GM19240 (cell line): Measurements from ENCODE around the gene SLC6A2.
"Not testable (repeated sequence)": the region's sequence is repeated elsewhere in the genome, so short reads cannot be mapped to it uniquely, and the experiment has no call there.

Experiments
- DNase-seq: peaks from one replicate; pipeline ENCODE4 v3.0.0; 2011; ENCODE audit warnings: low spot score; ENCODE audit not compliant: insufficient read length

SLC6A2 gene

GRCh38 chr16:55710466-55710865 lies 54.7 kb downstream of the SLC6A2 start:
- no peak for DNase-seq

GRCh38 chr16:55711959-55712876 lies 56.4 kb downstream of the SLC6A2 start:
- peak; percentile 51 for DNase-seq

GRCh38 chr16:55713103-55713502 lies 57.3 kb downstream of the SLC6A2 start:
- no peak for DNase-seq

- DNase-seq, result no peak
Measured at GRCh38 chr16:55717326-55717725, 61.5 kb downstream of the SLC6A2 start.

GRCh38 chr16:55725055-55725777 lies 69.4 kb downstream of the SLC6A2 start:
- DNase-seq, result no peak

GRCh38 chr16:55728797-55729196 lies 73.0 kb downstream of the SLC6A2 start:
- DNase-seq, result no peak

DNA sequence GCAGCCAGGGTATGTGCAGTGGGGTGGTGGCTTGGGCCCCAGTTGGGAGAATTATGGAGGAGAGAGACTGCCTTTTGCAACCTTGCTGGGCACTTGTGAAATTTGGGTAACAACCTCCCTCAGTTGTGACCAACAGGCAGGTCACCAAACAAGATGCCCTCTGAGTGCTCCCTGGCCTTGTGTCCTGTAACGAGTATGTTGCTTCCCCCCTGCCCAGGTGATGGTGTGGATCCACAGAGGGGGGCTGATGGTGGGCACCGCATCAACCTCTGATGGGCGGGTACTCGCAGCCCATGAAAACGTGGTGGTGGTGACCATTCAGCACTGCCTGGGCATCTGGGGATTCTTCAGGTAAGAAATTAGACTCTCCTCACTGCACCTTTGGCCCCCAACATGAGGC lies 74.3 kb downstream of the SLC6A2 start:
- no peak for DNase-seq

DNA sequence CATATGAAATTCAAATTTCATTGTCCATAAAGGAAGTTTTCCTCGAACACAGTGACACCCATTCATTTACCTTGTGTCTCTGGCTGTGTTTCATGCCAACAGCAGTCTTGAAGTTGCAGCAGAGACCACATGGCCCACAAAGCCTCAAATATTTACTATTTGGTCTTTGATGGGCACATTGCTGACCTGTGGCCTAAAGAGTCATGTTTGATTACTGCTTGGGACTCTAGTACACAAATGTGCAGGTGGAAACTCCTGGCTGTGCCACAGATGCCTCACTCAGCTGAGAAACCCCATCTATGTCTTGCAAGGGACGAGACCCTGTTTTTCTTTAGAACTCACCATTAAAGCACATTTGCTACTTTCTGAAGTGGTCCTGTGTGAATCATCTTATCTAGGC lies 76.7 kb downstream of the SLC6A2 start:
- no peak for DNase-seq

DNA sequence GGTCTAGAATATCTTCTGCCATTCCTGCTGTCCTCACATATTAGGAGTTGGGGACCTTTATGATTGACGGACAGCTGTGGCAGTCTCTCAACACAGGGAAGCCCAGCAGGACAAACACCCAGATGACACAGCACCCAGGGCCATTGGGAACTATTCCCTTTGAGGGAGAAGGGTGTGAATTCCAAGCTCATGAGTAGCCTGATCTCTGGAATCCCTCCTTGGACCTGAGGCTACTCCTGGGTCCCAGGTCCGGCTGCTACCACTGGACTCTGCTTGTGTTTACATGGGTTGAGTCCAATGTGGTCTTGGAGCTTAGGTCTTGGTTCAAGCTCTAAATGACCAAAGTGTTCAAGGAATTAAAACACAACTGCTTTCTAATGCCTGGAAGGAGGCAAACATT lies 78.9 kb downstream of the SLC6A2 start:
- no peak for DNase-seq

GRCh38 chr16:55735120-55735781 lies 79.5 kb downstream of the SLC6A2 start:
- DNase-seq, result no peak

DNA sequence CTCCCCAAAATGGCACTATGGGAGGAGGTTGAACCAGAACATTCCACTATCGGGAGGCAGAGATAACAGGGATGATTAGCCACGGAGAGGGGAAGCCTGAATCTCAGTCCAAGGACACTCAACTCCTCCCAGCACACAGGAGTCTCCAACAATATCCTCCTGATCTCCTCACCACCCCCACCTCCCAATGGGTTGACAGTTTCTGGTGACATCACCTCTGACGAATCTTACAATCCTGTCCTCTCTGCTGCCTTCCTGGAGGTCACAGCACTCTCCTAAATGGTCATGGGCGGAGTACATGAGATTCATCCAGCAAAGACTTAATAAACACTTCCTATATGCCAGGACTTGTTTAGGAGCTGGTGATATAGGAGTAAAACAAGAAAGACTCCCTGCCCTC lies 80.9 kb downstream of the SLC6A2 start:
- no peak for DNase-seq

GRCh38 chr16:55737318-55737717 lies 81.5 kb downstream of the SLC6A2 start:
- DNase-seq, result no peak

DNA sequence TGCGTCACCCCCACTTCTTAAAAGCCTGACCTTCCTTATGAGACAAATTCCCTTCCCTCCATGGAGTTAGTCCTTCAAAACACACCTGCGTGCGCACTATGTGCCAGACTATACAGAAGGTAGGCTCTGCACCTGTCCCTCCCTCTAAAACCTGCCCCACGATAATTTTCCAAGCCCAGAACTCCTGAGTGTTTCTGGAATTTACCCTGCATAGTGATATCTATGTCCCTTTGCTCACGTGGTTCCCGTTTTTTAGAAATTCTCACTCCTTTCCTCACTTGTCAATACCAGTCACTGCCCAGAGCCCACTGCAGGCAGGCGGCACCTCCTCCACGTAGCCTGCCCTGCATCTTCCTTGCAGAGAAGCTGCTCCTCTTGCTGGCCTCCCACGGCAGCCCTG lies 82.2 kb downstream of the SLC6A2 start:
- DNase-seq, result no peak

DNA sequence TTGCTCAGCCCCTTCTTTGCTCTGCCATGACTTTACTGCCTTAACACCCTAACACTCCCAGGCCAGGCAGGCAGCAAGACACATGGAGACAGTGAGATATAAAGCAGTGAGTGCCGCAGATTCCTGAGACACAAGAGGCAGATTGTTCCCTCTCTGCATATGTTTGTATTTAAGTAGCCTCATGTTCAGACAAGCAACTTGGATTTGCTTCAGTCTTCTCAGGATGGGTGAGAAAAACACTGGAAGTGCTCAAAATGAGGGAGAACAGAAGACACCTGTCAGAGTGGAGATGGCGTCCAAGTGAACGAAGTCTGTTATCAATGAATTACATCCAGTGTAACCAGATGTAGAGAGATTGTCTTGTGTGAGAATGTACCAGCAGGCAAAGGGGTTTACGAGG lies 90.3 kb downstream of the SLC6A2 start:
- no peak for DNase-seq

GRCh38 chr16:55747785-55748184 lies 92.0 kb downstream of the SLC6A2 start:
- DNase-seq, result no peak

DNA sequence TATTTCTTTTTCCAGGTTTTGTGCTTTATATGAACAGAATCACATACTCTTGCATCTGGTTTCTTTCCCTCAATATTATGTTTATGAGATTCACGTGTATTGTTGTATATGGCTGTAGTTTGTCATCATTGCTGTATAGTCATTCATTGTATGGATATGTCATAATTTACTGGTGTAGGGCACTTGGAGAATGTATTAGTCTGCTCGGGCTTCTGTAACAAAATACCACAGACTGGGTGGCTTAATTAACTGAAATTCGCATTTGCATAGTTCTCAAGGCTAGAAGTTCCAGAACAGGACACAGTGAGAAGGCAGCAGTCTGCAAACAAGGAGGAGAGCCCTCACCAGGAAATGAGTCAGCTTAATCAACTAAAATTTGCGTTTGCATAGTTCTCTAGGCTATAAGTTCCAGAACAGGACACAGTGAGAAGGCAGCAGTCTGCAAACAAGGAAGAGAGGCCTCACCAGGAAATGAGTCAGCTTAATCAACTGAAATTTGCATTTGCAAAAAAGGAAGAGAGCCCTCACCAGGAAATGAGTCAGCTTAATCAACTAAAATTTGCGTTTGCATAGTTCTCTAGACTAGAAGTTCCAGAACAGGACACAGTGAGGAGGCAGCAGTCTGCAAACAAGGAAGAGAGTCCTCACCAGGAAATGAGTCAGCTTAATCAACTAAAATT lies 96.8 kb downstream of the SLC6A2 start:
- not testable (repeated sequence) for DNase-seq

GRCh38 chr16:55753145-55753631 lies 97.4 kb downstream of the SLC6A2 start:
- DNase-seq, result not testable (repeated sequence)
